Activated B cell treated with CpG ODN at 0.5 μM for 24 hours (primary cell): ENCODE results near the gene SCFD2. TPM values are rescaled to one million over a fixed set of nuclear protein-coding genes. Genes with fewer than 3 reads are reported as not detected.

Source experiments
- ATAC-seq: fragments of 200-7000 bp; cut with Tn5 transposase; one replicate; pipeline ENCODE4 v1.10.0; 2021; ENCODE audit warnings: low read depth, mild to moderate bottlenecking, moderate library complexity
- CTCF ChIA-PET: fragments of 350-600 bp; sonication (Branson Sonifier 250); formaldehyde crosslinking; loops from one replicate; lab custom pipeline; 2021; ENCODE audit warnings: antibody characterized with exemption; lab: Charles Lee
- POLR2A ChIA-PET: fragments of 350-600 bp; sonication (Branson Sonifier 250); formaldehyde crosslinking; loops from one replicate; lab custom pipeline; 2021; ENCODE audit warnings: antibody characterized with exemption; lab: Charles Lee
- DNase-seq: peaks from one replicate; pipeline ENCODE4 v3.0.0; 2022
- H3K27ac Mint-ChIP-seq: one replicate; pipeline ENCODE4 v1.8.0; 2020; ENCODE audit warnings: mixed read lengths
- H3K27me3 Mint-ChIP-seq: one replicate; pipeline ENCODE4 v1.8.0; 2021; ENCODE audit warnings: mixed read lengths
- H3K36me3 Mint-ChIP-seq: one replicate; pipeline ENCODE4 v1.8.0; 2021; ENCODE audit warnings: low read depth, mixed read lengths
- H3K4me1 Mint-ChIP-seq: one replicate; pipeline ENCODE4 v1.8.0; 2021; ENCODE audit warnings: mixed read lengths
- H3K4me3 Mint-ChIP-seq: one replicate; pipeline ENCODE4 v1.8.0; 2020; ENCODE audit warnings: mild to moderate bottlenecking, mixed read lengths
- H3K9me3 Mint-ChIP-seq: one replicate; pipeline ENCODE4 v1.8.0; 2020; ENCODE audit warnings: mixed read lengths
- intact Hi-C: fragments of 100-400 bp; cut with micrococcal nuclease; formaldehyde crosslinking; loops from one replicate; pipeline ENCODE4 v1.15.1; 2024
- total RNA-seq: library from RNA; stranded (reverse); gene quantifications from 2 replicates; pipeline ENCODE4 v1.2.3, GENCODE V29; 2022
- TF ChIP-seq, protein P1 (sequence below): fragments of 200-600 bp; IDR thresholded peaks from one replicate; pipeline ENCODE4 v1.8.0; 2022; ENCODE audit warnings: antibody characterized with exemption, mild to moderate bottlenecking

Gene SCFD2
- total RNA-seq, 1 donor from 2014 or later, result 46.6 TPM

- H3K27me3 Mint-ChIP-seq, result no peaks in the 10 kb centered on the region
- H3K9me3 Mint-ChIP-seq, result peaks cover 14% of the 10 kb centered on the region
- DNase-seq (no peak), ATAC-seq (no peak)
- ChIA-PET POLR2A (no interaction called here), CTCF (interaction anchor here (1.0 kb wide), 1 partner anchor 1060 kb away, joined by 4 read pairs; no protein-coding TSS in a partner anchor)
- H3K4me3 Mint-ChIP-seq, result no peak overlapping the region
- intact Hi-C loops, result no loop called here
- no peak overlapping the region for H3K27ac Mint-ChIP-seq
- peaks cover 28% of the 10 kb centered on the region for H3K4me1 Mint-ChIP-seq
- TF ChIP-seq, protein P1, sequence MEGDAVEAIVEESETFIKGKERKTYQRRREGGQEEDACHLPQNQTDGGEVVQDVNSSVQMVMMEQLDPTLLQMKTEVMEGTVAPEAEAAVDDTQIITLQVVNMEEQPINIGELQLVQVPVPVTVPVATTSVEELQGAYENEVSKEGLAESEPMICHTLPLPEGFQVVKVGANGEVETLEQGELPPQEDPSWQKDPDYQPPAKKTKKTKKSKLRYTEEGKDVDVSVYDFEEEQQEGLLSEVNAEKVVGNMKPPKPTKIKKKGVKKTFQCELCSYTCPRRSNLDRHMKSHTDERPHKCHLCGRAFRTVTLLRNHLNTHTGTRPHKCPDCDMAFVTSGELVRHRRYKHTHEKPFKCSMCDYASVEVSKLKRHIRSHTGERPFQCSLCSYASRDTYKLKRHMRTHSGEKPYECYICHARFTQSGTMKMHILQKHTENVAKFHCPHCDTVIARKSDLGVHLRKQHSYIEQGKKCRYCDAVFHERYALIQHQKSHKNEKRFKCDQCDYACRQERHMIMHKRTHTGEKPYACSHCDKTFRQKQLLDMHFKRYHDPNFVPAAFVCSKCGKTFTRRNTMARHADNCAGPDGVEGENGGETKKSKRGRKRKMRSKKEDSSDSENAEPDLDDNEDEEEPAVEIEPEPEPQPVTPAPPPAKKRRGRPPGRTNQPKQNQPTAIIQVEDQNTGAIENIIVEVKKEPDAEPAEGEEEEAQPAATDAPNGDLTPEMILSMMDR, result no peak
- H3K36me3 Mint-ChIP-seq, result peaks cover 23% of the 10 kb centered on the region
These were observed 191.0 kb downstream of the SCFD2 start for GRCh38 chr4:53174823-53175222.

GRCh38 chr4:53173576-53173975, 192.3 kb downstream of the SCFD2 start:
- ATAC-seq (no peak), DNase-seq (no peak)
- H3K4me3 Mint-ChIP-seq, result no peak overlapping the region
- peaks cover 9% of the 10 kb centered on the region for H3K9me3 Mint-ChIP-seq
- intact Hi-C loops, result no loop called here
- ChIA-PET CTCF (no interaction called here), POLR2A (no interaction called here)
- peaks cover 28% of the 10 kb centered on the region for H3K4me1 Mint-ChIP-seq
- H3K27me3 Mint-ChIP-seq, result no peaks in the 10 kb centered on the region
- peaks cover 15% of the 10 kb centered on the region for H3K36me3 Mint-ChIP-seq
- TF ChIP-seq, protein P1, result no peak
- H3K27ac Mint-ChIP-seq, result no peak overlapping the region

- ATAC-seq, result no peak
- ChIA-PET POLR2A (no interaction called here), CTCF (no interaction called here)
- TF ChIP-seq, protein P1, result no peak
- intact Hi-C loops, result no loop called here
- H3K4me3 Mint-ChIP-seq, result no peak overlapping the region
- DNase-seq, result no peak
- peaks cover 7% of the 10 kb centered on the region for H3K9me3 Mint-ChIP-seq
- H3K4me1 Mint-ChIP-seq, result peaks cover 23% of the 10 kb centered on the region
- no peak overlapping the region for H3K27ac Mint-ChIP-seq
- no peaks in the 10 kb centered on the region for H3K27me3 Mint-ChIP-seq
- peaks cover 9% of the 10 kb centered on the region for H3K36me3 Mint-ChIP-seq
These were observed 194.1 kb downstream of the SCFD2 start for GRCh38 chr4:53171797-53172196.

DNA sequence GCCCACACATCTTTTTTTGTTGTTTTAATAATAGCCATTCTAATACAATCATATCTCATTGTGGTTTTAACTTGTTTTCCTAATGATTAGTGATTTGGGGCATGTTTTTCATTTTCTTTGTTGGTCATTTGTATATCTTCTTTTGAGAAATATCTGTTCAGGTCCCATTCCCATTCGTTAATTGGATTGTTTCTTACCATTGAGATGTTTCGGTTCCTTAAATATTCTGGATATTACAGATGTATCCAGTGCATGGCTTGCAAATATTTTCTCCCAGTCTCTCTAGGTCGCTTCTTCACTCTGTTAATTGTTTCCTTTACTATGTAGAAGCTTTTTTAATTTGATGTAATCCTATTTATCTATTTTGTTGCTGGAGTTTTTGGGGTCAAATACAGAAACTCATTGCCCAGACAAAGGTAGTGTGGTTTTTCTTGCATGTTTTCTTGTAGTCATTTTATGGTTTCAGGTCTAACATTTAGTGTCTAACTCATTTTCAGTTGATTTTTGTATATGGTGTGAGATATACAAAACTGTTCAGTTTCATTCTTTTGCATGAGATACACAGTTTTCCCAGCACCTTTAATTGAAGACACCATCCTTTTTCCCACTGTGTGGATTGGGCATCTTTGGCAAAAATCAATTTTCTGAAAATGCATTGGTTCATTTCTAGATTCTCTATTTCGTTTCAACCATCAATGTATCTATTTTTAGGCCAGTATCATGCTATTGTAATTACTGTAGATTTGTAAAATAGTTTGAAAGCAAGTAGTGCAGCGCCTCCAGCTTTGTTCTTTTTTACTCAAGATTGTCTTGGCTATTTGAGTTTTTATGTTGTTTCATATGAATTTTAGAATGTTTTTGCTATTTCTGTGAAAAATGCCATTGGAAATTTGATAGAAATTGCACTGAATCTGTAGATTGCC, 195.9 kb downstream of the SCFD2 start:
- H3K27me3 Mint-ChIP-seq, result no peaks in the 10 kb centered on the region
- intact Hi-C loops, result no loop called here
- POLR2A ChIA-PET, result no interaction called here
- peaks cover 8% of the 10 kb centered on the region for H3K4me1 Mint-ChIP-seq
- TF ChIP-seq, protein P1, result no peak
- no peak overlapping the region for H3K27ac Mint-ChIP-seq
- no peak for ATAC-seq
- H3K36me3 Mint-ChIP-seq, result peaks cover 14% of the 10 kb centered on the region
- H3K4me3 Mint-ChIP-seq, result no peak overlapping the region
- DNase-seq, result no peak
- peaks cover 7% of the 10 kb centered on the region for H3K9me3 Mint-ChIP-seq
- CTCF ChIA-PET, result no interaction called here

GRCh38 chr4:53168228-53168627, 197.6 kb downstream of the SCFD2 start:
- H3K4me1 Mint-ChIP-seq, result no peaks in the 10 kb centered on the region
- ChIA-PET POLR2A (no interaction called here), CTCF (no interaction called here)
- H3K36me3 Mint-ChIP-seq, result peaks cover 11% of the 10 kb centered on the region
- TF ChIP-seq, protein P1, result no peak
- no peak for ATAC-seq
- H3K9me3 Mint-ChIP-seq, result peaks cover 2% of the 10 kb centered on the region
- DNase-seq, result no peak
- no peaks in the 10 kb centered on the region for H3K27me3 Mint-ChIP-seq
- intact Hi-C loops, result no loop called here
- no peak overlapping the region for H3K4me3 Mint-ChIP-seq
- H3K27ac Mint-ChIP-seq, result no peak overlapping the region
